Hepatocyte (in vitro differentiated cells): ENCODE measurements around the gene FGF9.

Source experiments
- CTCF ChIP-seq: fragments of 200-600 bp; sonication (generic); IDR thresholded peaks from 2 replicates; pipeline ENCODE4 v1.5.1; 2016; ENCODE audit warnings: antibody characterized with exemption, mild to moderate bottlenecking; ENCODE audit not compliant: poor library complexity
- EZH2 ChIP-seq: fragments of 200-600 bp; sonication (generic); IDR thresholded peaks from 2 replicates; pipeline ENCODE4 v1.6.1; 2016; ENCODE audit warnings: antibody characterized with exemption, mild to moderate bottlenecking, borderline replicate concordance
- EZH2phosphoT487 ChIP-seq: fragments of 200-600 bp; sonication (generic); IDR thresholded peaks from one replicate; pipeline ENCODE4 v1.6.1; 2018; ENCODE audit warnings: antibody characterized with exemption, mild to moderate bottlenecking, low read depth, moderate library complexity; ENCODE audit not compliant: unreplicated experiment, severe bottlenecking

DNA sequence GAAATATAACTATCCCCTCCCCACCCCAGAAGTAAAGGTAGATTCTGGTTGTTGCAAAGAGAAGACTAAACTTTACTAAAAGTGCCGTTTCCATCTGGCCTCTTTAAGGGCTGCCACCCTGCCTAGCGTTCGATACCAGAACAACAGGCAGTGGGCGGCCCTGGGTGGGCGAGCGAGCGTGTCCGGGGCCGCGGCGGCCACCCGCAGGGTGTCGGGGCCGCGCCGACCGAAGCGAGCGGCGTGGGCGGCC is 2.6 kb downstream of the FGF9 start:
- TF ChIP-seq CTCF (peak; percentile 18), EZH2 (no peak), EZH2phosphoT487 (no peak)
